ENCODE results near the gene ZNF496. TPM values are rescaled to one million over a fixed set of nuclear protein-coding genes. Genes with fewer than 3 reads are reported as not detected.
"Not testable (repeated sequence)": the region's sequence is repeated elsewhere in the genome, so short reads cannot be mapped to it uniquely, and the experiment has no call there.

ZNF496 gene
- total RNA-seq, 1 experiment from 2014 or later: 21.4 TPM

DNA sequence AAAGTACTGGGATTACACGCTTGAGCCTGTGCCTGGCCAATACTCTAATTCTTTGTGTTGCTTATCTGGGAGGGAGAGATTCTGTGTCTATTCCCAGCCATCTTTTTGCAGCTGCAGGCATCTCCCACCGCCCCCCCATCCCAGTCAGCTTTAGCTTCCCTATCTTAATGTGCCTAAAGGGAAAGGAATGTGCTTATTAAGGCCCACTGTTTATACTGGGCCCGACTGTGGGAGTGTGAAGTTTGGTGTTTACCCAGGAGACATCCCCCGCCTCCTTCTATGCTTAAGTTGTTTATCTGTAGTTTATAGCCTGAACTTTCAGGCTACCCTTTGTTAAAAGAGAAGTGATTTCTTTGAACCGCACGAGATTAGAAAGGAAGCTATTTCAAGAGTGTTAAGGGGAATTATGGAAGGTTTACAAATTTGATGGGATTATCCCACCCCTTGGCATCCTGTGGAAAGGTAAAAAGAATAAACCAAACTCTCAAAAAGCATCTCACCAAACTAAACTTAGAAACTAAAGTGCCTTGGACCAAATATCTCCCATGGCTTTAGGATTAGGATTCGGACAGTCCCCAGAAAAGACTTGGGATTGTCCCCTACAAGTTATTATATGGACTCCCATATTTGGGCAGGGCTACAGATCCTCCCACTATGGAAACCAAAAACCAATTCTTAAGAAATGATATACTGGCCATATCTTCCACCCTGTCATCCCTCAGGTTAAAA, 25.5 kb upstream of the ZNF496 start:
- Histone ChIP-seq H3K27me3 (ENCODE audit: control insufficient read depth, insufficient read depth, low read length) (peaks cover 4% of the 10 kb centered on the region), H3K4me1 (ENCODE audit: control insufficient read depth, insufficient read depth, low read length) (no peaks in the 10 kb centered on the region), H3K36me3 (ENCODE audit: control insufficient read depth, insufficient read depth, low read length) (no peaks in the 10 kb centered on the region), H3K9me3 (ENCODE audit: control insufficient read depth, insufficient read depth, low read depth, low read length) (no peaks in the 10 kb centered on the region), H3K27ac (ENCODE audit: low read length) (no peak overlapping the region), H3K4me3 (ENCODE audit: low read depth in 2 of 2, low read length in 2 of 2) (no peak overlapping the region)
- in situ Hi-C loops (cut with HindIII; ENCODE audit: low pct_unique_long_range_greater_than_20kb, low sequenced_read_pairs): no loop called here
- ChIA-PET CTCF (no interaction called here), POLR2A (no interaction called here)
- TF ChIP-seq POLR2AphosphoS5 (IDR thresholded peaks at IDR 0.05; ENCODE audit: low read depth, low read length): no peak
- no peak for ATAC-seq
- no peak for DNase-seq (ENCODE audit: low read depth, low spot score)
- BruUV-seq (replicated peaks): no TSS peak
- intact Hi-C loops (cut with micrococcal nuclease; ENCODE audit: unreplicated experiment): no loop called here

DNA sequence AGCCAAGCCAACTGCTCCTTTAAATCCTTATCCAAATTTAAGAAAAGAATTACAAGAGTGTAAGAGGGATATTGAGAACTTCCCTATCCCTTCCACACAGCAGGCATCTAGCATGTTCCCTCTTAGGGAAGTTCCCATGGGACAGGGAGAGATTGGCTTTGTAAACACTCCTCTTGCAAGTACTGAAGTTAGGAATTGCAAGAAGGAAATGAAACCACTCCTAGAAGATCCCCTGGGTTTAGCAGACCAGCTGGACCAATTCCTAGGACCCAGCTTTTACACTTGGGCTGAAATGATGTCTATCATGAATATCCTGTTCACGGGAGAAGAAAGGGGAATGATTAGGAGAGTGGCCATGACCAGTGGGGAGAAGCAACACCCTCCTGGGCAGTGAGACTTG, 23.5 kb upstream of the ZNF496 start:
- in situ Hi-C loops (cut with HindIII; ENCODE audit: low pct_unique_long_range_greater_than_20kb, low sequenced_read_pairs); ATAC-seq; BruUV-seq (replicated peaks); H3K36me3 ChIP-seq (ENCODE audit: control insufficient read depth, insufficient read depth, low read length); DNase-seq (ENCODE audit: low read depth, low spot score); CTCF ChIA-PET; H3K27ac ChIP-seq (ENCODE audit: low read length); H3K27me3 ChIP-seq (ENCODE audit: control insufficient read depth, insufficient read depth, low read length); H3K4me1 ChIP-seq (ENCODE audit: control insufficient read depth, insufficient read depth, low read length); H3K4me3 ChIP-seq (ENCODE audit: low read depth in 2 of 2, low read length in 2 of 2); POLR2A ChIA-PET; H3K9me3 ChIP-seq (ENCODE audit: control insufficient read depth, insufficient read depth, low read depth, low read length); intact Hi-C loops (cut with micrococcal nuclease; ENCODE audit: unreplicated experiment): not testable (repeated sequence)

DNA sequence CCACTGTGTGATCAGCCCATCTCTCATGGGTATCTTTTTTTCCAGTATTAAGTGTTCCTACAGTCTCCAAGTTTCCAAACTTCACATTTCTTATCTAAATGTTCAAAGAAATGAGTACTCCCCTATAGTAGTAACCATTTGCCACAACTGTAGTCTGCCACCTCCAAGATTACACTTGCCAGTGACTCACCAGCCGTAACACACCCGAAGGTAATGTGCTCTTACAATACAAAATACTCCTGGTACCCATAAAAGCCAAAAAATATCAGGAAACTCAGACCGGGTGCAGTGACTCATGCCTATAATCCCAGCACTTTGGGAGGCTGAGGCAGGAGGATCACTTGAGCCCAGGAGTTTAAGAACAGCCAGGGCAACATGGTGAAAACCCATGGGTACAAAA, 20.5 kb upstream of the ZNF496 start:
- POLR2A ChIA-PET: no interaction called here
- CTCF ChIA-PET: no interaction called here
- DNase-seq (ENCODE audit: low read depth, low spot score) (no peak), ATAC-seq (no peak)
- intact Hi-C loops (cut with micrococcal nuclease; ENCODE audit: unreplicated experiment): no loop called here
- Histone ChIP-seq H3K9me3 (ENCODE audit: control insufficient read depth, insufficient read depth, low read depth, low read length) (no peaks in the 10 kb centered on the region), H3K36me3 (ENCODE audit: control insufficient read depth, insufficient read depth, low read length) (no peaks in the 10 kb centered on the region), H3K27ac (ENCODE audit: low read length) (no peak overlapping the region), H3K4me1 (ENCODE audit: control insufficient read depth, insufficient read depth, low read length) (no peaks in the 10 kb centered on the region), H3K27me3 (ENCODE audit: control insufficient read depth, insufficient read depth, low read length) (peaks cover 4% of the 10 kb centered on the region), H3K4me3 (ENCODE audit: low read depth in 2 of 2, low read length in 2 of 2) (no peak overlapping the region)
- no TSS peak for BruUV-seq (replicated peaks)
- in situ Hi-C loops (cut with HindIII; ENCODE audit: low pct_unique_long_range_greater_than_20kb, low sequenced_read_pairs): no loop called here
- TF ChIP-seq TCF7L2 (IDR thresholded peaks at IDR 0.05; ENCODE audit: low read depth, low read length) (no peak), POLR2AphosphoS5 (IDR thresholded peaks at IDR 0.05; ENCODE audit: low read depth, low read length) (no peak), SIN3A (IDR thresholded peaks at IDR 0.05; ENCODE audit: borderline replicate concordance, insufficient read depth, low read depth, low read length) (no peak)
- TF ChIP-seq, protein P1, sequence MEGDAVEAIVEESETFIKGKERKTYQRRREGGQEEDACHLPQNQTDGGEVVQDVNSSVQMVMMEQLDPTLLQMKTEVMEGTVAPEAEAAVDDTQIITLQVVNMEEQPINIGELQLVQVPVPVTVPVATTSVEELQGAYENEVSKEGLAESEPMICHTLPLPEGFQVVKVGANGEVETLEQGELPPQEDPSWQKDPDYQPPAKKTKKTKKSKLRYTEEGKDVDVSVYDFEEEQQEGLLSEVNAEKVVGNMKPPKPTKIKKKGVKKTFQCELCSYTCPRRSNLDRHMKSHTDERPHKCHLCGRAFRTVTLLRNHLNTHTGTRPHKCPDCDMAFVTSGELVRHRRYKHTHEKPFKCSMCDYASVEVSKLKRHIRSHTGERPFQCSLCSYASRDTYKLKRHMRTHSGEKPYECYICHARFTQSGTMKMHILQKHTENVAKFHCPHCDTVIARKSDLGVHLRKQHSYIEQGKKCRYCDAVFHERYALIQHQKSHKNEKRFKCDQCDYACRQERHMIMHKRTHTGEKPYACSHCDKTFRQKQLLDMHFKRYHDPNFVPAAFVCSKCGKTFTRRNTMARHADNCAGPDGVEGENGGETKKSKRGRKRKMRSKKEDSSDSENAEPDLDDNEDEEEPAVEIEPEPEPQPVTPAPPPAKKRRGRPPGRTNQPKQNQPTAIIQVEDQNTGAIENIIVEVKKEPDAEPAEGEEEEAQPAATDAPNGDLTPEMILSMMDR (IDR thresholded peaks at IDR 0.05): no peak
- TF ChIP-seq, protein P2, sequence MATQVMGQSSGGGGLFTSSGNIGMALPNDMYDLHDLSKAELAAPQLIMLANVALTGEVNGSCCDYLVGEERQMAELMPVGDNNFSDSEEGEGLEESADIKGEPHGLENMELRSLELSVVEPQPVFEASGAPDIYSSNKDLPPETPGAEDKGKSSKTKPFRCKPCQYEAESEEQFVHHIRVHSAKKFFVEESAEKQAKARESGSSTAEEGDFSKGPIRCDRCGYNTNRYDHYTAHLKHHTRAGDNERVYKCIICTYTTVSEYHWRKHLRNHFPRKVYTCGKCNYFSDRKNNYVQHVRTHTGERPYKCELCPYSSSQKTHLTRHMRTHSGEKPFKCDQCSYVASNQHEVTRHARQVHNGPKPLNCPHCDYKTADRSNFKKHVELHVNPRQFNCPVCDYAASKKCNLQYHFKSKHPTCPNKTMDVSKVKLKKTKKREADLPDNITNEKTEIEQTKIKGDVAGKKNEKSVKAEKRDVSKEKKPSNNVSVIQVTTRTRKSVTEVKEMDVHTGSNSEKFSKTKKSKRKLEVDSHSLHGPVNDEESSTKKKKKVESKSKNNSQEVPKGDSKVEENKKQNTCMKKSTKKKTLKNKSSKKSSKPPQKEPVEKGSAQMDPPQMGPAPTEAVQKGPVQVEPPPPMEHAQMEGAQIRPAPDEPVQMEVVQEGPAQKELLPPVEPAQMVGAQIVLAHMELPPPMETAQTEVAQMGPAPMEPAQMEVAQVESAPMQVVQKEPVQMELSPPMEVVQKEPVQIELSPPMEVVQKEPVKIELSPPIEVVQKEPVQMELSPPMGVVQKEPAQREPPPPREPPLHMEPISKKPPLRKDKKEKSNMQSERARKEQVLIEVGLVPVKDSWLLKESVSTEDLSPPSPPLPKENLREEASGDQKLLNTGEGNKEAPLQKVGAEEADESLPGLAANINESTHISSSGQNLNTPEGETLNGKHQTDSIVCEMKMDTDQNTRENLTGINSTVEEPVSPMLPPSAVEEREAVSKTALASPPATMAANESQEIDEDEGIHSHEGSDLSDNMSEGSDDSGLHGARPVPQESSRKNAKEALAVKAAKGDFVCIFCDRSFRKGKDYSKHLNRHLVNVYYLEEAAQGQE (IDR thresholded peaks at IDR 0.05; ENCODE audit: insufficient read depth in 1 of 2, low read depth in 2 of 2, low read length in 1 of 2): no peak
